NCI-H748 (cell line): Measurements from ENCODE around the gene CA12.
"Not testable (repeated sequence)": the region's sequence is repeated elsewhere in the genome, so short reads cannot be mapped to it uniquely, and the experiment has no call there.

Source experiments
- DNase-seq: peaks from one replicate; lab custom pipeline; 2025; ENCODE audit not compliant: unreplicated experiment; lab: John Stamatoyannopoulos, UW

Gene CA12

DNA sequence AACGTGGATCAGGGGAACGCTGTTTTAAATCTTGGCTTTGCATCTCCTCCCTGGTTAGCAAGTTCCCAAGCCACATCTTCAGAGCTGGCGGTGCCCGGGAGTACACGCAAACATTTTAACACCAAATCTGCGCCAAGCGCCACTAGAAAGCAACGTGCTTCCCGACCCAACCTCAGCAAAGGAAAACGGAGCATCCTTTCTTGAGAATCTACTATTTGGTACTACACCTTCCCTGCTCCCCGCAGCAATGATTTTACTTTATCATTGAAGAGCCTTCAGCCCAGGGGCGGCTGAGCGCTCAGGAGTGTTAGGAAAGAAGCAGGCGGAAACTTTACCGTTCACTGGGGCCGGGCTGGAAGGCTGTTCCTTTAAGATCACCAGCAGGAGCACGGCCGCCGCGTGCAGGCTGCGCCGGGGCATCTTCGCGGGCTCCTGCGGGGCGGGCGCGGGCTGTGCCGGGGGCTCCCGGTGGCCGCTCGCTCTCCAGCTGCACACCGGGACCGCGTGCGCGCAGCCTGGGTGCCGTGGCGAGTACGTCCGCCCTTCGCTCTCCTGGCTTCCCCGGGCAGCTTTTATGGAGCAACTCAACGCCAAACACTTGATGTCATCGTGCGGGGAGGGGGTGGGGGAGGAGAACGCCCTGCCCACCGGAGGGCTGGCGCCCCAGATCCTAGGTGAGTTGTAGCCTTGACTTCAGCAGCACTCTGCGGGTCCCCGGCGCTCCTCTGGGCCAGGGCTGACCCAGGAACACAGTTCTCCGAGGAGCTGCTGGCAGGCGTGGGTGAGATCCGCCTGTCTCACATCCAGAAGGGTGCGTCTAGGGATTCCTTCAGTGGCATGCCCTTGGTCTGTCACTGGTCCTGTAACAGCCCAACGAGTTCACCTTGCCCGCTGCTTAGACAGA, at the start of gene CA12:
Gene CA12 (minus strand): TSS at position 546 of the 904 bp plus-strand sequence. CDS start 126 bp downstream, at position 420.
- DNase-seq, result peak; percentile 40

DNA sequence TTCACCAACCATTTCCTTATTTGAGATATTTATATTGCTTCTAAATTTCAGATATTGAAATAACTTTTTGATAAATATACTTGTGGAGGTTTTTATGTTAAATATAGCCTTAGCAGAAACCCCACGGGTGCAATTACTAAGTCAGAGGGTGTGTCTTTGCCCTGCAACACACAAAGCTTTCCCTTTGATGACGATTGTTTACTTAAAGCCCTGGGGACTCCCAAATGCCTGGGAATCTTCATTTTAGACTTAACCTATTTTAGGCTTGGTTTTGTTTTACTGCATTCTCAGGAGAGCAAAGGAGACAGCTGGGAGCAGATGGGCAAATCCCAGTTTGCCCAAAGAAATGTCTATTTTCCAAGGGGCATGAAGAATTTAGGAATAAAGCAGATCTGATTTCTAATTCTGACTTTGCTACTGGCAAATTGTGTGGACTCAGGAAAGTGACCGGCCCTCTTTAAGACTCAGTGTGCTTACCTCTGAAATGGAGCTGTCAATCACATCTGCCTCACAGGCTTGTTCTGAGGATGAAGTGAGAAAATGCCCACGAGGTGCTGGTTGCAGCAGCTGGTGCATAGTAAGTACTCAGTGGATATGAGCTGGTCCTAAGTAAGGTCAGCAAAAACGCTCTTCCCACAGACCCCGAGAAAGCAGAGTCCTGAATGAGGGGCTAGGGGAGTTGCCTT, 49.3 kb upstream of the CA12 start:
- peak; percentile 49 for DNase-seq

DNA sequence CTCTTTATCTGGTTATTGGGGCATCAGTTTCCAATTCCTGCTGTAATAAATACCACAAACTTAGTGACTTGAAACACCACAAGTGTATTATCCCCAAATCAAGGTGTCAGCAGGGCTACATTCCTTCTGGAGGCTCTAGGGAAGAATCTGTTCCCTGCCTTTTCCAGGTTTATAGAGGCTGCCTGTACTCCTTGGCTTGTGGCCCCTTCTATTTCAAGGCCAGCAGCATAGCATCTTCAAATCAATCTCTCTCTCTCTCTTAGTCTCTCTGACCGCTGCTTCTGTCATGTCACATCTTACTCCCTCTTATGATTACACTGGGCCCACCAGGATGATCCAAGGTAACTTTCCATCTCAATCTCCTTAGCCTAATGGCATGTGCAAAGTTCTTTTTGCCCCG, 44.9 kb upstream of the CA12 start:
- DNase-seq, result no peak

DNA sequence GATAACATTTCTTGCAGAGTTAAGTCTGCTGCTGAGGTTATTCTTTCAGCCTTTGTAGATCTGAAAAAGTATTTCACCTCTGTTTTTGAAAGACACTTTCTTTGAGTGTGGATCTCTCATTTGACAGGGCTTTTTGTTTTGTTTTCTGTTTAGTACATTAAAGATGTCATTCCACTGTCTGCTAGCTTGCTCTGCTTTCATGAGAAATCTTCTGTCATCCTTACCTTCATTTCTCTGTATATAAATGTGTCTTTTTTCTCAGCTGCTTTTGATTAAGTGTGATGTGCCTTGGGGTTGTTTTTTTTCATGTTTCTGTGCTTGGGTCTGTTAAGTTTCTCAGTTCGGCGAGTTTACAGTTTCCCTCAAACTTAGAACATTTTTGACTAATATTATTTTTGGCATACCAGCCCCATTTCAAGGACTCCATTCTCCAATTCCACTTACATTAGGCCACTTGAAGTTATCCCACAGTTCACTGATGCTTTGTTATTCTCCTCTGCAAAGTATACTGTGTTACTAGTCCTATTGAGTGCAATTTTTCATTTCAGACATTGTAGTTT, 43.9 kb upstream of the CA12 start:
- no peak for DNase-seq

DNA sequence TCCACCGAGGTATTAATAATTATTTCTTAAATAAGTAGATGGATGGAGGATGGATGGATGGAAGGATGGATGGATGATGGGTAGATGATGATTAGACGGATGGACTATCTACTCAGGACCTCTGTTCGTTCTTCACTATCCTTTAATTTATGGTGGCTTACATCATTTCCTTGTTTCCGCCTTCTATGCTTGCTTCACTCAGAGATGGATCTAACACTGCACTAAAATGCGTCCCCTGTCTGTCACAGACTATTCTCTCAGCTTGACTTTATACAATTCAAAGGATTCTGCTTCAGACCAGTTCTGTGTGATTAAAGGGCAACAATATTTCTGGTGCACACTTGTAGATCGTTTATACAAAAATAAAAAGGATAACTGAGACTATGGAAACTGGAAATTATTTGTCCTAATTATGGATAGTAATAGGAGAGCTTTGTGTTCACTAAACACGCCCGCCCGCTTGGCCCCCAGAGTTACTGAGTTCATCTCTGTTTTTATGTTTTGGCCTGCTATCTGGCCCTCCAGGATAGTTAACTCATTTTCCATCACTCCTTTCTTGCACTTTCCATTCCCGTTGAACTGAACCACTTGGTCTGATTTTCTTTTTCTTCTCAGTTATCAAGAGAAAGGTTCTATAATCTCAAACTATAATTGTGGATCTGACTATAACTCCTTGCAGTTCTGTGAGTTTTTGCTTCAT, 41.4 kb upstream of the CA12 start:
- no peak for DNase-seq

DNA sequence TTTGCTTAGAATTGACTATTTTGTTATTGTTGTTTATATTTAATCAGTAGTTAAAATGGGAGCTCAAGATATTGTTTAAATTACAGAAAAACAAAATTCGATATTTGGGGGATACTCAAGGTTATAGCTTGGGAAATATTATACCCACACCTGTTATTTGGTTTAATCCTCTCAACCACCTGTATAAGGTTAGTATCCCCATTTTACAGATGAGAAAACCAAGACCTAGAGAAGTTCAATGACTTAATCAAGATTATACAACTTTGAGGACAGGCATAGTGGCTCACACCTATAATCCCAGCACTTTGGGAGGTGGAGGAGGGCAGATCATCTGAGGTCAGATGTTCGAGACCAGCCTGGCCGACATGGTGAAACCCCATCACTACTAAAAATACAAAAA, 39.8 kb upstream of the CA12 start:
- no peak for DNase-seq

DNA sequence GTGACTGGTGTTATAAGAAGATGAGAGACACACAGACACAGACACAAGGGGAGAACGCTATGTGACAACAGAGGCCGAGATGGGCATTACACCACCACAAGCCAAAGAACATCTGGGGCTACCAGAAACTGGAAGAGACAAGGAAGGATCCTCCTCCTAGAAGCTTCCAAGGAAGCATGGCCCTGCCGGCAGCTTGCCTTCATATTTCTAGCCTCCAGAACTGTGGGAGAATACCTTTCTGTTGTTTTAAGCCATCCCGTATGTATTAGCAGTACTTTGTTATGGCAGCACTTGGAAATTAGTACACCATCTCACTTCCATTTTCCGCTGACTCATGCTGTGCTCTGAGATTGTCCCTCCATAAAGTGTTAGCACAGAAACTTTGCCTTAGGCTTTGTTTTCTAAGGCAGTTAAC, 38.7 kb upstream of the CA12 start:
- DNase-seq, result no peak

DNA sequence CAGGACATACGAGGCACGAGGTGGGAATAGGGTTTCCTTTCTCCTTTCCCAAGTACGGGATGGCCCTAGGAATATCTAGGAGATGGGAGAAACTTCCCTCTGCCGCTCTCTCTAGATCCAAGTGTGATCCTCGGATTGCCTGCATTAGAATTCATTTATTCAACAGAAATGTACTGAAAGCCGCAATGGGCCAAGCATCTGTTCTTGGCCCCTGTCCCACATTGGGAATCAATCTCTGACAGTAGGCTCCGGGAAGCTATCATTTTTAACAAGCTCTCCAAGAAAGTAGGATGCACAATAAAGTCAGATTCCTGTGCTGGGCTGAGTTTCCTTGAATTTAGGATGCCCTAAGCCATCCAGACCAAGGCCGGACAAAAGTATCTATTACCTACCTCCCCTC, 37.2 kb upstream of the CA12 start:
- no peak for DNase-seq

DNA sequence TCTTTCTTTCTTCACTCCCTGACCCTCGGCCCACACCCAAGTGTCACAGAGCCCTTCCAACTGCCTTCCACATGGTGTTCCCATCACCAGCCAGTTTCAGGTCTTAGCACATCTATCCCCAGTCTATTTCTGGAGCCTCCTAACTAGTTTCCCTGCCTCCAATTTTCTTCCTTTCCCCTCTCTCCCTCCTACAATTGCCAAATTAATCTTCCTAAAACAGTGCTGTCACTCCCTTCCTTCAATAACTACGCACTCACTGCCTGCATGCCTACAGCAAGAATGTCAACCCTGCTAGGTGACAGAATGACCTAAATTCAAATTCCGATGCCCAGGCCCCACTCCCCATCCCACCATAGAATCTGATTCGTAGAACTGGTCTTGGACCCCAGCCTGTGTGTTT, 36.1 kb upstream of the CA12 start:
- DNase-seq, result no peak

DNA sequence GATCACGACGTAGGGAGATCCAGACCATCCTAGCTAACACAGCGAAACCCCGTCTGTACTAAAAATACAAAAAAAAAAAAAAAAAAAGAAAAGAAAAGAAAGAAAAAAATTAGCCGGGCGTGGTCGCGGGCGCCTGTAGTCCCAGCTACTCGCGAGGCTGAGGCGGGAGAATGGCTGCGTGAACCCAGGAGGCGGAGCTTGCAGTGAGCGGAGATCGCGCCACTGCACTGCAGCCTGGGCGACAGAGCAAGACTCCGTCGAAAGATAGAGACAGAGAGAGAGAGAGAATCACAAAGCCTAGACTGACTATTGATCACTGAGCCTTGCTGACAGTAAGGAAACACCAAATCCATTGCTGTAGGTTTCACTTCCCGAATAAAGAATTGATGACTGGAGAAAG, 35.6 kb upstream of the CA12 start:
- DNase-seq, result not testable (repeated sequence)

DNA sequence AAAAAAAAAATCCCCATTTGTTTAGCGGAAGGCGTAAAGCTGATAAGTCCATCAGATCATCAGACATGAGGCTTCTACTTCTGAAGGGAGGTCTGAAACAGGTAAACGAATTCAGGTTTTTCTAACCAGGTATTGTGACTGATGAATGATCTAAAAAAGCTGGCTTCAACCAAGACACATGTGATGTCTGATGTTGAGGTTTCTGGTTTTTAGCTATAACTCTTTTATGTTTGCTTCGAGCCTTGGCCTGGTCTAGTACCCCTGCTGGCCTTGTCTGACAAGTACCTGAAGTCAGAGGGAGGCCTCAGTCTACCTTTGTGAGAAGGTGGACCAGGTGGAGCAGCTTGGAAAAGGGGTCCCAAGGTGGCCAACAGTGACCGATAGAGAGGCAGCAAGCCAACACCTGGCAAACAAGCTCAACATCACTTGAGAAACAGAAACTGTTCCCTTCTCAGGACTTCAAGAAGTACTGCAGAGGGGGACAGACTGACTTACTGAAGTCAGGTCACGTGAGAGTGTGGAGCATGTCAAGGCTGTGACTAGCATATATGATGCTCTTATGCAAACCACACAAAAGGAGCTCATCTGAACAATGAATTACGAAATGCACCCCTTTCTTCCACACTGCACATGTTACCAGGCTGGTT, 33.0 kb upstream of the CA12 start:
- no peak for DNase-seq

DNA sequence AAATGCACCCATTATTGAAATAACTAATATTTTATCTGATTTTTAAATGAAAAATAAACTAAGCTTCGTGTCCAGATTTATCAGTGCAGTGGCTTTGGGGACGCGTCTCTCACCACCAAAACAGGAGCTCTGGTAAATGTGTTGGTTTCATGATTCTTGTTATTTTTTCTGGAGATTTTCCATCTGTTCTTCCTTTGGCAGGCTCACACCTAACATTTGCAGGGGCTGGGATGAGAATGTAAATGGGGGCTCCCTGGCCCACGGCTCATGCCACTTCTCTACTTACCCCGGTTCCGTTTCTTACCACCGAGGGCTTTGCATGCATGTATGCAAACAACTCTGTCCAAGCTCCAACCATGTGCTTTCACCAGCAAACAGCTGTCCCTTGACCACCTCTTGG, 30.9 kb upstream of the CA12 start:
- no peak for DNase-seq

DNA sequence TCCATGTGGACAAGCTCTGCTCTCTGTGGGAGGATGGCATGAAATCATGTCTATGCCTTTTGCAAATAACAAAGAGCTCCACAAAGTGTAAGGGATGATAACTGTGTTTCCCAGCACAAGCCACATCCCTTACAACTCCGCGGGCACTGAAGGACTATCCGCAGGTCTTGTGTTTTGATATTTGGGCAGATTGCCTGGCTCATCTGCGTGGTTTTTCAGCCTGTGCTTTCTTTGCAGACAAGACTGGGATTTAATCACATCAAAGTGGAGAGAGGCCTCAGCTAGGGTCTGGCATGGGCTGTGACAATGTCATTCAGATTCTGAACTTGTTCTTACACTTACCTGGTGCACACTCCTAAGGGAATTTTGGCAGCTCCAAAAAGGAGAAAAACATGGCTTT, 30.2 kb upstream of the CA12 start:
- no peak for DNase-seq

DNA sequence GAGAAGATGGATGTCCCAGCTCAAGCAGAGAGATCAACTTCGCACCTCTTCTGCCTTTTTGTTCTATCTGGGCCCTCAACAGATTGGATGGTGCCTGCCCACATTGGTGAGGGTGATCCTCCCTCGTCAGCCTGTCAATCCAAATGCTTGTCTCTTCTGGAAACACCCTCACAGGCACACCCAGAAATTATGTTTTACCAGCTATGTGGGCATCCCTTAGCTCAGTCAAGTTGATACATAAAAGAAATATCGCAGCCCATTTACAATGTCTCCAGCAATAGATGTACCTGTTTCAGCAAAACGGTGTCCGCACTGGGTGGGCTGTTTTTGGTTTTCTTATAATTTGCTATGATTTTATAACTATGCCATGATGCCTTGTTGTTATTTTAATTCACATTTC, 27.5 kb upstream of the CA12 start:
- DNase-seq, result no peak

DNA sequence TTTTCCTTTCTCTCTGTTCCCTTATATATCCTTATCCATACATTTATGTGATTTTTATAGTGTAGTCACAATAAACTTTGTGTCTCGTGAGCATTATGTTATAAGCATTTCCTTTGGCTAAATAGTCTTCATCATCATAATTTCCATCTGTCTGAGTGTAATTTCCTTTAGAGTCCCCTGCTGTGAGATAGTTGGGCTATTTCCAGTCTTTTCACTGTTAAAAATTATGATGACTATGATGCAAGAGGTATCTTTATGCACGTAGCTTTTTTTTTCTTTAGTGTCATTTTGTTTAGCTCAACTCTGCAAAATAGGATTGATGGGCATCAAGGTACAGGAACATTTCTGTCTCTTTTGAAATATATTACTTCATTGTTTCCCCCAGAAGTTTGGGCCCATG, 26.9 kb upstream of the CA12 start:
- DNase-seq, result no peak

DNA sequence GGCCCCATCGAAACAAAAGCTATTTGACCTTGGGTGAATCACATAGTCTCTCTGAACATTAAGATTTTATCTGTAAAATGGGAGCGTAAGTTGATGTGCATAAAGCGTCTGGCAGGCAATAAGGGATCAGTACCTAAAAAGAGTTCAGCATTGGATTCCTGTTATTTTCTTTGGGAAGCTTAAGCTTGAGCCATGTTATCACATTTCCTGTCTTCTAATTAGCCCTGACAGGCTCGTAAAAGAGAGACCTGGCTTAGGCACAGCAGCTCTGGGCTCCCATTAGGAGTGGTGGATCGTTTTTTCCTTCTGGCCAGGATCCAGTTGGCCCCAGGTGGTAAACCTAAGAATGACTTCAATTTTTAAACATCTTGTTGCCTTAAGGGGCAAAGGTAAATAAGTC, 26.0 kb upstream of the CA12 start:
- no peak for DNase-seq

DNA sequence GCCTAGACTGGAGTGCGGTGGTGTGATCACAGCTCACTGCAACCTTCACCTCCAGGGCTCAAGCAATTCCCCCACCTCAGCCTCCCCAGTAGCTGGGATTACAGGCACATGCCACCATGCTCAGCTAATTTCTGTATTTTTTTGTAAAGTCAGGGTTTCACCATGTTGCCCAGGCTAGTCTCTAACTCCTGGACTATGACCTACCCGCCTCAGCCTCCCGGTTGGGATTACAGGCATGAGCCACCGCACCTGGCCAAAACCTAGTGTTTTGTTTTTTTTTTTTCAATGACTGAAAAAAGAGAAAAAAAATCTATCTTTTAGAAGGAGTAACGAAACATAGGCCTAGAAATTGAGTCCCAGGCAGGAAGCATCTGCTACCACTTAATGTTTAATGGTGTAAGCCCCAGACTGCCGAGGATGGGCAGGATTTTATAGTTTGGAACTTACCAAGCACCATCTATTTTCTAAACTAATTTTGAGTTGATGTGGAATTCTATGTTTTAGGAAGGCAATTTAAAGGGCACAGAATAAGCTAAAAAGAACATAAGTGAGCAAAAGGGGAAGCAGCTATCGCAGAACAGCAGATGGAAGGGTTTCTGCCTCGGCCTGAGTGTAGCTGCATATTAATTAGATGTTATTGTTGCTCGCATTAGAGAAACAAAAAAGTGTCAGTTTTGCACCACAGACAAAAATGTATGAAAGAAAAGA, 24.2 kb upstream of the CA12 start:
- no peak for DNase-seq

DNA sequence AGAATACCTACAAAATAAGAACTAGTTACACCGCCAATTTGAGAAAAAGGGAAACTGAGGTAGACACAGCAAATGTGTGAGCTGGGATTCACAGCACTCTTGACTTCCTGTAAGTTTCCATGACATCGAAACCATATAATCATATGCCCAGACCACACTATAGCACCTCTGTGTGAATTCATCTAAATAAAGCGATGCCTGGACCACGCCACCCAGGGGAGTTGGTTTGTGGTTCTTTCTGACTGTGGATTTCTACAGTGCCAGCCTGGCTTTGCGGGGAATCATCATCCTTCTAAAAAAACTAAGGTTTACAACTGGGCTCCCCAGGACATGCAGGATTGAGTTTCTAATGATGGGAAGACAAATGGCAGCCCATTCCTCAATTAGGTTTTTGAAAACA, 23.5 kb upstream of the CA12 start:
- DNase-seq, result no peak

DNA sequence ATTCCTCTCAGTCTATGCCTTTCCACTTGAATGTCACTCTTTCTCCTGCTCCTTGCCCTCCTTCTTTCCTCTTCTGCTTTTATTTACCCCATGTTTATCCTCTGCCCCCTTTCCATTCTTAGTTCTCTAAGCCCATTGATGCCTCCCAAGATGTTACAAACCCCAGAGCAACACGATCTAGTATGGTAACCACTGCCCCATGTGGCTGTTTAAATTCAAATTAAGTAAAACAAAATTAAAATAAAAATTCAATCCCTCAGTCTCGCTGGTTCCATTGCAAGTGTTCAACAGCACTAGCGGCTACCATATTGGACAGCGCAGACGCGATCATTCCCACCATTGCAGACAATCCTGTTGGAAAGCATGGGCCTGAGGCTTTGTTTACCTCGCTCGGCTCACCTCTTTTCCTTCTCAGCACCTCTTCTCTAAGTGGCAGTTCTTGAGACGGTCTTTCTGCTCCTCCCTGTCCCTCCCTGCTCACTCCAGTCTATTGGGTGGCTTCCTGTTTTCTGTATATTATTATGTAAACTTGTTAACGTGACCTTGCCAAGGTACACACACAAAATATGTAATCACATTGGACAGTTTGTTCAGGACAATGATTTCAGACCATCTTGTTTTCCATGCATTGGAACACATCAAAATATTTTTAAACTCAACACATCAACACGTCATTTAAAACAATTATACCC, 21.8 kb upstream of the CA12 start:
- DNase-seq, result no peak
